WTC11 (cell line): ENCODE data around the gene SLC8A3. TPM values are rescaled to one million over a fixed set of nuclear protein-coding genes. Genes with fewer than 3 reads are reported as not detected.

Experiments
- ATAC-seq: fragments of 200-7000 bp; cut with Tn5 transposase; 2 replicates; pipeline ENCODE4 v1.10.0; 2021; ENCODE audit warnings: mild to moderate bottlenecking, moderate library complexity
- CTCF ChIA-PET: fragments of 300-600 bp; sonication (Branson Sonifier 250); formaldehyde crosslinking; loops from one replicate; lab custom pipeline; 2021; ENCODE audit warnings: antibody characterized with exemption; lab: Charles Lee
- POLR2A ChIA-PET: fragments of 350-600 bp; sonication (Branson Sonifier 250); formaldehyde crosslinking; loops from one replicate; lab custom pipeline; 2021; ENCODE audit warnings: antibody characterized with exemption; lab: Charles Lee
- DNase-seq: peaks from one replicate; pipeline ENCODE4 v3.0.0; 2021; ENCODE audit warnings: low spot score
- H3K27ac Mint-ChIP-seq: 2 replicates; pipeline ENCODE4 v1.8.0; 2021; ENCODE audit warnings: mixed read lengths
- H3K27me3 Mint-ChIP-seq: 2 replicates; pipeline ENCODE4 v1.8.0; 2021; ENCODE audit warnings: low read depth, mild to moderate bottlenecking, moderate library complexity, mixed read lengths
- H3K36me3 Mint-ChIP-seq: 2 replicates; pipeline ENCODE4 v1.8.0; 2021; ENCODE audit warnings: mixed read lengths
- H3K4me1 Mint-ChIP-seq: 2 replicates; pipeline ENCODE4 v1.8.0; 2022; ENCODE audit warnings: mixed read lengths
- H3K4me3 Mint-ChIP-seq: 2 replicates; pipeline ENCODE4 v1.8.0; 2021; ENCODE audit warnings: mild to moderate bottlenecking, moderate library complexity, mixed read lengths
- H3K9me3 Mint-ChIP-seq: 2 replicates; pipeline ENCODE4 v1.8.0; 2021; ENCODE audit warnings: mixed read lengths
- ARID4B ChIP-seq: sonication (generic); formaldehyde crosslinking; IDR thresholded peaks from 2 replicates; pipeline ENCODE4 v1.8.0; 2023; ENCODE audit warnings: missing genetic modification reagents, mild to moderate bottlenecking, borderline replicate concordance
- EMX1 ChIP-seq: fragments of 250-450 bp; sonication (Bioruptor Pico); IDR thresholded peaks from 2 replicates; pipeline ENCODE4 v1.8.0; 2021; ENCODE audit warnings: mild to moderate bottlenecking
- ETV6 ChIP-seq: sonication (generic); formaldehyde crosslinking; IDR thresholded peaks from 2 replicates; pipeline ENCODE4 v1.8.1; 2022; ENCODE audit warnings: mild to moderate bottlenecking, missing genetic modification reagents
- FOXJ3 ChIP-seq: sonication (generic); formaldehyde crosslinking; IDR thresholded peaks from 2 replicates; pipeline ENCODE4 v1.9.0; 2021; ENCODE audit warnings: missing genetic modification reagents, mild to moderate bottlenecking, borderline replicate concordance
- IRF2 ChIP-seq: sonication (generic); formaldehyde crosslinking; IDR thresholded peaks from 2 replicates; pipeline ENCODE4 v1.8.0; 2022; ENCODE audit warnings: low read depth, missing genetic modification reagents, borderline replicate concordance
- NFATC4 ChIP-seq: fragments of 250-450 bp; sonication (Bioruptor Pico); IDR thresholded peaks from 2 replicates; pipeline ENCODE4 v1.9.0; 2021; ENCODE audit warnings: mild to moderate bottlenecking
- NR3C1 ChIP-seq: sonication (generic); formaldehyde crosslinking; conservative IDR thresholded peaks from 2 replicates; pipeline ENCODE4 v1.8.1; 2023; ENCODE audit warnings: low read depth, mild to moderate bottlenecking, missing genetic modification reagents
- OVOL2 ChIP-seq: fragments of 250-450 bp; sonication (Bioruptor Pico); IDR thresholded peaks from 2 replicates; pipeline ENCODE4 v1.9.0; 2021; ENCODE audit warnings: mild to moderate bottlenecking, borderline replicate concordance
- SOX15 ChIP-seq: fragments of 250-450 bp; sonication (Bioruptor Pico); IDR thresholded peaks from 2 replicates; pipeline ENCODE4 v1.9.0; 2021; ENCODE audit warnings: mild to moderate bottlenecking
- TEAD4 ChIP-seq: sonication (generic); formaldehyde crosslinking; IDR thresholded peaks from 2 replicates; pipeline ENCODE4 v1.8.0; 2022; ENCODE audit warnings: mild to moderate bottlenecking, missing genetic modification reagents
- TP53 ChIP-seq: sonication (generic); formaldehyde crosslinking; IDR thresholded peaks from 2 replicates; pipeline ENCODE4 v1.8.1; 2023; ENCODE audit warnings: mild to moderate bottlenecking, missing genetic modification reagents
- ZNF416 ChIP-seq: fragments of 250-450 bp; sonication (Bioruptor Pico); IDR thresholded peaks from 2 replicates; pipeline ENCODE4 v1.9.0; 2021; ENCODE audit warnings: mild to moderate bottlenecking, inconsistent platforms
- ZNF423 ChIP-seq: fragments of 250-450 bp; sonication (Bioruptor Pico); IDR thresholded peaks from 2 replicates; pipeline ENCODE4 v2.1.2; 2022; ENCODE audit warnings: mild to moderate bottlenecking, moderate library complexity
- total RNA-seq: library from RNA; stranded (reverse); gene quantifications from 3 replicates; pipeline ENCODE4 v1.2.3, GENCODE V29; 2021
- TF ChIP-seq, protein P1 (sequence below): sonication (generic); formaldehyde crosslinking; IDR thresholded peaks from 2 replicates; pipeline ENCODE4 v1.8.1; 2023; ENCODE audit warnings: mild to moderate bottlenecking, moderate library complexity, missing genetic modification reagents
- TF ChIP-seq, protein P2 (sequence below): fragments of 250-450 bp; sonication (Bioruptor Pico); IDR thresholded peaks from 2 replicates; pipeline ENCODE4 v1.9.0; 2021; ENCODE audit warnings: mild to moderate bottlenecking
- TF ChIP-seq, protein P3 (sequence below): sonication (generic); formaldehyde crosslinking; IDR thresholded peaks from 2 replicates; pipeline ENCODE4 v1.8.1; 2023; ENCODE audit warnings: mild to moderate bottlenecking, missing genetic modification reagents, moderate library complexity

SLC8A3 gene
- total RNA-seq, 1 experiment from 2014 or later, result 0.63 TPM

- Mint-ChIP-seq H3K27ac (no peak overlapping the region), H3K27me3 (no peaks in the 10 kb centered on the region; the same call in 1 of the 2 replicates), H3K9me3 (no peaks in the 10 kb centered on the region), H3K36me3 (no peaks in the 10 kb centered on the region), H3K4me1 (peaks cover 2% of the 10 kb centered on the region; the same call in 1 of the 2 replicates), H3K4me3 (no peak overlapping the region)
- ChIA-PET CTCF (no interaction called here), POLR2A (no interaction called here)
- ATAC-seq (no peak), DNase-seq (no peak)
- TF ChIP-seq TEAD4 (CRISPR knock-in tag), result no peak
- no peak for TF ChIP-seq SOX15 (CRISPR knock-in tag)
- TF ChIP-seq, protein P1, sequence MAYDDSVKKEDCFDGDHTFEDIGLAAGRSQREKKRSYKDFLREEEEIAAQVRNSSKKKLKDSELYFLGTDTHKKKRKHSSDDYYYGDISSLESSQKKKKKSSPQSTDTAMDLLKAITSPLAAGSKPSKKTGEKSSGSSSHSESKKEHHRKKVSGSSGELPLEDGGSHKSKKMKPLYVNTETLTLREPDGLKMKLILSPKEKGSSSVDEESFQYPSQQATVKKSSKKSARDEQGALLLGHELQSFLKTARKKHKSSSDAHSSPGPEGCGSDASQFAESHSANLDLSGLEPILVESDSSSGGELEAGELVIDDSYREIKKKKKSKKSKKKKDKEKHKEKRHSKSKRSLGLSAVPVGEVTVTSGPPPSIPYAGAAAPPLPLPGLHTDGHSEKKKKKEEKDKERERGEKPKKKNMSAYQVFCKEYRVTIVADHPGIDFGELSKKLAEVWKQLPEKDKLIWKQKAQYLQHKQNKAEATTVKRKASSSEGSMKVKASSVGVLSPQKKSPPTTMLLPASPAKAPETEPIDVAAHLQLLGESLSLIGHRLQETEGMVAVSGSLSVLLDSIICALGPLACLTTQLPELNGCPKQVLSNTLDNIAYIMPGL (CRISPR knock-in tag), result no peak
- TF ChIP-seq TP53, result no peak
- no peak for TF ChIP-seq EMX1 (CRISPR knock-in tag)
- TF ChIP-seq ZNF423 (CRISPR knock-in tag), result no peak
- no peak for TF ChIP-seq ZNF416 (CRISPR knock-in tag)
- TF ChIP-seq ARID4B (CRISPR knock-in tag), result no peak
- no peak for TF ChIP-seq NFATC4
- TF ChIP-seq ETV6 (CRISPR knock-in tag), result no peak
- no peak for TF ChIP-seq NR3C1 (CRISPR knock-in tag)
- no peak for TF ChIP-seq FOXJ3
- TF ChIP-seq, protein P2, sequence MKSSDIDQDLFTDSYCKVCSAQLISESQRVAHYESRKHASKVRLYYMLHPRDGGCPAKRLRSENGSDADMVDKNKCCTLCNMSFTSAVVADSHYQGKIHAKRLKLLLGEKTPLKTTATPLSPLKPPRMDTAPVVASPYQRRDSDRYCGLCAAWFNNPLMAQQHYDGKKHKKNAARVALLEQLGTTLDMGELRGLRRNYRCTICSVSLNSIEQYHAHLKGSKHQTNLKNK (CRISPR knock-in tag), result no peak
- TF ChIP-seq OVOL2 (CRISPR knock-in tag), result no peak
Measured at GRCh38 chr14:70021548-70022220, 167.1 kb downstream of the SLC8A3 start.

DNA sequence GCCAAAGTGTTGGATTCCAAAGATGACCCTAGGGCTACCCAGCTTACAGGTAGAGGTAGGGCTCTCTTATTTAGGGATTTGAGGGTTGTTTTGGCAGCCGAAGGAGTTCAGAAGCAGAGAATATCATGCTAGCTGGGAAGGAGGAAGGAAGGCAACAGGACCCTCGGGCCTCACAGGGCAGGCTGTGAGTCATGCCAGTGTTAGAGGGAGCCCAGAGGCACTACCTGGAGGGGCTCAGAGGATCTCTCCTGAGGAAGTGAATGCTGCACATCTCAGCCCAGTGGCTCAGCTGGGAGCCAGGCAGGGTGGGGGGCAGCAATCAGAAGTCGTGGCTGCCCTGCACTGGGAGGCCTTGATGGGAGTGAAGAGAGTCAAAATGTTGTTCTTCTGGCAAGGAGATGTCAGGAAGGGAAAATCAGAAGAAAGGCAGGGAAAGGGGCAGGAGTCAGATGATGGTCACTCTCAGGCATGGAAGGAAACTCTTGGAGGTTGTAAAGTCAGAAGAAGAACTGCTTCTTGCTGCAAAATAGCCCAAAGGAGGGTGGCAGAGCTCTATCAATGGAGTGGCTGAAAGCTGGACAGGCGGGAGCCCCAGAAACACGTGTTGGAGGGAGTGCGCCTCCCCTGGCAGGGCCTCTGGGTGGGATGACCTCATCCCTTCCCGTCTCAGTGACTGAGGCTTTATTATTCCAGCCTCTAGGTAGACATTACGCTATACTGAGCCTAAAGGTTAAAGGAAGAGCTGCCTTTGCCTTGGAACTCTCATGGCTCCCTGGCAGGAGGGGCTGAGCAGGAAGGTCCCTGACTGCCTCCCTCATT lies 168.2 kb downstream of the SLC8A3 start:
- CTCF ChIA-PET, result interaction anchor here (0.9 to 1.8 kb wide), 3 partner anchors 7 to 440 kb away, joined by 3 to 8 read pairs (median 3); partner anchors contain the start of gene SMOC1
- no peaks in the 10 kb centered on the region; the same call in 1 of the 2 replicates for H3K27me3 Mint-ChIP-seq

More for the DNA sequence above, 168.2 kb downstream of the SLC8A3 start:
- no peaks in the 10 kb centered on the region for H3K9me3 Mint-ChIP-seq
- ATAC-seq (peak; percentile 47), DNase-seq (no peak)
- peaks cover 2% of the 10 kb centered on the region; the same call in 1 of the 2 replicates for H3K4me1 Mint-ChIP-seq
- no peak overlapping the region for H3K27ac Mint-ChIP-seq
- no peaks in the 10 kb centered on the region for H3K36me3 Mint-ChIP-seq
- H3K4me3 Mint-ChIP-seq, result no peak overlapping the region
- POLR2A ChIA-PET, result no interaction called here
- no peak for TF ChIP-seq OVOL2 (CRISPR knock-in tag)
- TF ChIP-seq, protein P3, sequence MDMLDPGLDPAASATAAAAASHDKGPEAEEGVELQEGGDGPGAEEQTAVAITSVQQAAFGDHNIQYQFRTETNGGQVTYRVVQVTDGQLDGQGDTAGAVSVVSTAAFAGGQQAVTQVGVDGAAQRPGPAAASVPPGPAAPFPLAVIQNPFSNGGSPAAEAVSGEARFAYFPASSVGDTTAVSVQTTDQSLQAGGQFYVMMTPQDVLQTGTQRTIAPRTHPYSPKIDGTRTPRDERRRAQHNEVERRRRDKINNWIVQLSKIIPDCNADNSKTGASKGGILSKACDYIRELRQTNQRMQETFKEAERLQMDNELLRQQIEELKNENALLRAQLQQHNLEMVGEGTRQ, result no peak
- TF ChIP-seq IRF2, result no peak
- TF ChIP-seq, all 79 proteins: peak for 0
